HEK293 (cell line): Measurements from ENCODE around the gene MYL4.

Source experiments
- CTCF ChIA-PET: fragments of 350-600 bp; formaldehyde crosslinking; extraction: SDS; loops from one replicate; lab custom pipeline; 2021; ENCODE audit warnings: antibody characterized with exemption; lab: Yijun Ruan, JAX
- POLR2A ChIA-PET: fragments of 300-600 bp; formaldehyde crosslinking; extraction: SDS; loops from one replicate; lab custom pipeline; 2020; ENCODE audit warnings: antibody characterized with exemption, inconsistent platforms; lab: Yijun Ruan, JAX
- H3K27ac ChIP-seq: fragments of 200-500 bp; sonication (Bioruptor generic); 2 replicates; pipeline ENCODE4 v1.5.1; 2014; ENCODE audit warnings: low read depth, low read length, control low read depth, inconsistent platforms; ENCODE audit errors: extremely low read depth
- H3K36me3 ChIP-seq, 2 experiments: fragments of 200-500 bp in 1 of 2; sonication (Bioruptor generic) in 1 of 2; 1 replicate in 1 of 2; 2 replicates in 1 of 2; pipeline ENCODE4 v1.5.1; 2014 to 2017; ENCODE audit warnings: inconsistent platforms in 2 of 2, low read length in 2 of 2; ENCODE audit not compliant: control insufficient read depth in 2 of 2, insufficient read depth in 1 of 2
- H3K4me1 ChIP-seq: fragments of 200-500 bp; sonication (Bioruptor generic); 2 replicates; pipeline ENCODE4 v1.5.1; 2014; ENCODE audit warnings: mild to moderate bottlenecking, low read length, inconsistent platforms; ENCODE audit not compliant: control insufficient read depth, insufficient read depth
- H3K4me3 ChIP-seq: 2 replicates; pipeline ENCODE4 v1.5.1; 2011; ENCODE audit warnings: low read depth, mild to moderate bottlenecking, control low read depth, low read length, moderate library complexity
- H3K9me3 ChIP-seq: fragments of 200-500 bp; sonication (Bioruptor generic); 2 replicates; pipeline ENCODE4 v1.5.1; 2014; ENCODE audit warnings: low read depth, low read length, inconsistent platforms; ENCODE audit not compliant: control insufficient read depth, insufficient read depth
- HOXA7 ChIP-seq: sonication (generic); formaldehyde crosslinking; IDR thresholded peaks from 2 replicates; pipeline ENCODE4 v1.8.1; 2022; ENCODE audit warnings: missing genetic modification reagents, borderline replicate concordance
- KLF1 ChIP-seq: fragments of 450-650 bp; formaldehyde crosslinking; IDR thresholded peaks from 2 replicates; pipeline ENCODE4 v1.5.1; 2016; ENCODE audit warnings: missing biosample characterization, missing genetic modification characterization
- PRDM1 ChIP-seq: fragments of 450-650 bp; formaldehyde crosslinking; IDR thresholded peaks from 2 replicates; pipeline ENCODE4; 2016; ENCODE audit warnings: missing biosample characterization, missing genetic modification characterization
- ZBTB26 ChIP-seq: fragments of 450-650 bp; formaldehyde crosslinking; optimal IDR thresholded peaks from 2 replicates; pipeline ENCODE3; 2016; ENCODE audit warnings: missing biosample characterization, mild to moderate bottlenecking, missing genetic modification characterization
- ZBTB8A ChIP-seq: fragments of 450-650 bp; formaldehyde crosslinking; IDR thresholded peaks from 2 replicates; pipeline ENCODE4 v1.5.1; 2016; ENCODE audit warnings: missing biosample characterization, missing genetic modification characterization
- ZEB2 ChIP-seq: fragments of 450-650 bp; formaldehyde crosslinking; IDR thresholded peaks from 2 replicates; pipeline ENCODE4 v1.5.1; 2016; ENCODE audit warnings: missing biosample characterization, missing genetic modification characterization
- ZNF121 ChIP-seq: fragments of 450-650 bp; formaldehyde crosslinking; IDR thresholded peaks from 2 replicates; pipeline ENCODE4 v1.5.1; 2016; ENCODE audit warnings: missing biosample characterization, missing genetic modification characterization
- ZNF335 ChIP-seq: fragments of 450-650 bp; formaldehyde crosslinking; conservative IDR thresholded peaks from 2 replicates; pipeline ENCODE4 v1.5.1; 2016; ENCODE audit warnings: missing biosample characterization, missing genetic modification characterization
- ZNF404 ChIP-seq: fragments of 450-650 bp; formaldehyde crosslinking; IDR thresholded peaks from 2 replicates; pipeline ENCODE4 v1.5.1; 2017; ENCODE audit warnings: missing biosample characterization, missing genetic modification characterization
- ZNF426 ChIP-seq: fragments of 450-650 bp; formaldehyde crosslinking; IDR thresholded peaks from 2 replicates; pipeline ENCODE4 v1.5.1; 2017; ENCODE audit warnings: missing biosample characterization, missing genetic modification characterization, mild to moderate bottlenecking, inconsistent platforms, moderate library complexity
- ZNF560 ChIP-seq: fragments of 450-650 bp; formaldehyde crosslinking; IDR thresholded peaks from 2 replicates; pipeline ENCODE4 v1.5.1; 2017; ENCODE audit warnings: missing biosample characterization, missing genetic modification characterization, borderline replicate concordance
- ZNF623 ChIP-seq: fragments of 450-650 bp; formaldehyde crosslinking; IDR thresholded peaks from 2 replicates; pipeline ENCODE4 v1.5.1; 2016; ENCODE audit warnings: missing biosample characterization, missing genetic modification characterization
- ZNF701 ChIP-seq: fragments of 450-650 bp; formaldehyde crosslinking; IDR thresholded peaks from 2 replicates; pipeline ENCODE4 v1.5.1; 2016; ENCODE audit warnings: missing biosample characterization, missing genetic modification characterization
- ZNF747 ChIP-seq: fragments of 450-650 bp; formaldehyde crosslinking; IDR thresholded peaks from 2 replicates; pipeline ENCODE4 v1.5.1; 2016; ENCODE audit warnings: missing biosample characterization, missing genetic modification characterization
- ZNF768 ChIP-seq: fragments of 450-650 bp; formaldehyde crosslinking; IDR thresholded peaks from 2 replicates; pipeline ENCODE4 v1.5.1; 2018; ENCODE audit warnings: missing biosample characterization, mild to moderate bottlenecking, missing genetic modification characterization
- TF ChIP-seq, protein P1 (sequence below): fragments of 450-650 bp; formaldehyde crosslinking; IDR thresholded peaks from 2 replicates; pipeline ENCODE4 v1.5.1; 2016; ENCODE audit warnings: missing biosample characterization, missing genetic modification characterization
- TF ChIP-seq, protein P2 (sequence below): fragments of 450-650 bp; formaldehyde crosslinking; IDR thresholded peaks from 2 replicates; pipeline ENCODE4 v1.5.1; 2016; ENCODE audit warnings: missing biosample characterization, missing genetic modification characterization
- TF ChIP-seq, protein P3 (sequence below): fragments of 450-650 bp; formaldehyde crosslinking; IDR thresholded peaks from 2 replicates; pipeline ENCODE4 v1.5.1; 2017; ENCODE audit warnings: missing biosample characterization, missing genetic modification characterization

Gene MYL4

DNA sequence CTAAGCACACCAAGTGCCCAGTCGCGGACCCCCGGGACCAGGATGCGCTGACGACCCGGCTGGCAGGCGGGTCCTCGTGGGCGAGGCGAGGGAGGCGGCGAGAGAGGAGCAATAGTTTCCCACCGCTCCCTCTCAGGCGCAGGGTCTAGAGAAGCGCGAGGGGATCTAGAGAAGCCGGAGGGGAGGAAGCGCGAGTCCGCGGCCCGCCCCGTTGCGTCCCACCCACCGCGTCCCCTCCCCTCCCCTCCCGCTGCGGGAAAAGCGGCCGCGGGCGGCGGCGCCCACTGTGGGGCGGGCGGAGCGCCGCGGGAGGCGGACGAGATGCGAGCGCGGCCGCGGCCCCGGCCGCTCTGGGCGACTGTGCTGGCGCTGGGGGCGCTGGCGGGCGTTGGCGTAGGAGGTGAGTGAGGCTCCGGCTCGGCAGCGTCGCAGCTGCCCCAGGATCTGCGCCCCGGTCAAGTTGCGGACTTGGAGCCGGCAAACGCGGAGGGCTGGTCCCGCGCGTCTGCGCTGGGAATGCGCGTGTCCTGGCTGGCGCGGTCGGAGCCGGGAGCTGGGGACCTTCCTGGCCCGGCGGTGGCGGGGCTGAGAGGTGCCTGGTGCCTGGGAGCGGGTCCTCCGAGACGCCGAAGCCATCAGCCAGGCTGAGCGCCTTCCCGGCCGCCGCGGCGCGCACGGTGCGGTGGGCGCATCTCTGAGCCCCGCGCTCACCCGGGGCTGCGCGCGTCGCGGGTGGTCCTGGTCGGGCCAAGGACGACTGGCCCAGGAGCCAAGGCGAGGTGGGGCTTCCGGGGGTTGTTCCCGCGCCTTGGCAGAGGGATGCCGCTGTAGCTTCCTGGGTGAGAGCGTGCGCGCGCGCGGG is 44.6 kb downstream of the MYL4 start, which contains the start of gene ITGB3 (continued):
- TF ChIP-seq, protein P1, sequence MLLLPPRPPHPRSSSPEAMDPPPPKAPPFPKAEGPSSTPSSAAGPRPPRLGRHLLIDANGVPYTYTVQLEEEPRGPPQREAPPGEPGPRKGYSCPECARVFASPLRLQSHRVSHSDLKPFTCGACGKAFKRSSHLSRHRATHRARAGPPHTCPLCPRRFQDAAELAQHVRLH (tag by site-specific recombination): no peak
- TF ChIP-seq ZNF623 (tag by site-specific recombination) (no peak), ZBTB8A (peak; percentile 95), ZNF426 (no peak), ZBTB26 (tag by site-specific recombination) (peak; percentile 97), ZNF768 (tag by site-specific recombination) (no peak), ZNF560 (tag by site-specific recombination) (no peak), ZNF701 (tag by site-specific recombination) (no peak), ZNF121 (0 out of 2 replicates have a peak, but pooled peaks have one; percentile 47), KLF1 (0 out of 2 replicates have a peak, but pooled peaks have one; percentile 34), HOXA7 (CRISPR knock-in tag) (no peak), ZNF404 (tag by site-specific recombination) (no peak), ZNF747 (tag by site-specific recombination) (no peak)
- TF ChIP-seq, protein P2, sequence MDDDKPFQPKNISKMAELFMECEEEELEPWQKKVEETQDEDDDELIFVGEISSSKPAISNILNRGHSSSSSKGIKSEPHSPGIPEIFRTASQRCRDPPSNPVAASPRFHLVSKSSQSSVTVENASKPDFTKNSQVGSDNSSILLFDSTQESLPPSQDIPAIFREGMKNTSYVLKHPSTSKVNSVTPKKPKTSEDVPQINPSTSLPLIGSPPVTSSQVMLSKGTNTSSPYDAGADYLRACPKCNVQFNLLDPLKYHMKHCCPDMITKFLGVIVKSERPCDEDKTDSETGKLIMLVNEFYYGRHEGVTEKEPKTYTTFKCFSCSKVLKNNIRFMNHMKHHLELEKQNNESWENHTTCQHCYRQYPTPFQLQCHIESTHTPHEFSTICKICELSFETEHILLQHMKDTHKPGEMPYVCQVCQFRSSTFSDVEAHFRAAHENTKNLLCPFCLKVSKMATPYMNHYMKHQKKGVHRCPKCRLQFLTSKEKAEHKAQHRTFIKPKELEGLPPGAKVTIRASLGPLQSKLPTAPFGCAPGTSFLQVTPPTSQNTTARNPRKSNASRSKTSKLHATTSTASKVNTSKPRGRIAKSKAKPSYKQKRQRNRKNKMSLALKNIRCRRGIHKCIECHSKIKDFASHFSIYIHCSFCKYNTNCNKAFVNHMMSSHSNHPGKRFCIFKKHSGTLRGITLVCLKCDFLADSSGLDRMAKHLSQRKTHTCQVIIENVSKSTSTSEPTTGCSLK (tag by site-specific recombination): no peak
- TF ChIP-seq, protein P3, sequence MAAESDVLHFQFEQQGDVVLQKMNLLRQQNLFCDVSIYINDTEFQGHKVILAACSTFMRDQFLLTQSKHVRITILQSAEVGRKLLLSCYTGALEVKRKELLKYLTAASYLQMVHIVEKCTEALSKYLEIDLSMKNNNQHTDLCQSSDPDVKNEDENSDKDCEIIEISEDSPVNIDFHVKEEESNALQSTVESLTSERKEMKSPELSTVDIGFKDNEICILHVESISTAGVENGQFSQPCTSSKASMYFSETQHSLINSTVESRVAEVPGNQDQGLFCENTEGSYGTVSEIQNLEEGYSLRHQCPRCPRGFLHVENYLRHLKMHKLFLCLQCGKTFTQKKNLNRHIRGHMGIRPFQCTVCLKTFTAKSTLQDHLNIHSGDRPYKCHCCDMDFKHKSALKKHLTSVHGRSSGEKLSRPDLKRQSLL: no peak

GRCh38 chr17:47254403-47254943 is 45.3 kb downstream of the MYL4 start:
- TF ChIP-seq PRDM1 (tag by site-specific recombination) (peak; percentile 98), ZNF335 (tag by site-specific recombination) (peak; percentile 95), ZEB2 (tag by site-specific recombination) (no peak)
- Histone ChIP-seq H3K27ac (no peak overlapping the region; the same call in 1 of the 2 replicates), H3K4me1 (no peaks in the 10 kb centered on the region; the same call in 1 of the 2 replicates), H3K9me3 (no peaks in the 10 kb centered on the region), H3K36me3 (no peaks in the 10 kb centered on the region), H3K4me3 (peak overlapping the region; percentile 65)
- ChIA-PET CTCF (interaction anchor here (0.7 to 5.3 kb wide), 3 partner anchors 25 to 154 kb away, joined by 3 to 26 read pairs (median 4); no protein-coding TSS in a partner anchor), POLR2A (interaction anchor here (1.0 to 1.3 kb wide), 3 partner anchors 21 to 58 kb away, joined by 3 to 5 read pairs (median 3); no protein-coding TSS in a partner anchor)
